PFSK-1 (cell line): ENCODE results near the gene JUND.

Experiments
- POLR2AphosphoS5 ChIP-seq: IDR thresholded peaks from 2 replicates; pipeline ENCODE4 v1.6.1; 2012; ENCODE audit warnings: low read depth, mild to moderate bottlenecking, control low read depth, low read length, moderate library complexity
- REST ChIP-seq, 2 experiments: IDR thresholded peaks; 2 replicates each; pipeline versions ENCODE4 v1.6.1 to v1.8.0; 2011 to 2012; ENCODE audit warnings: low read depth in 2 of 2, low read length in 2 of 2, control low read depth in 1 of 2, inconsistent platforms in 1 of 2, mild to moderate bottlenecking in 1 of 2, moderate library complexity in 1 of 2; ENCODE audit not compliant: insufficient read depth in 1 of 2
- SIN3A ChIP-seq: IDR thresholded peaks from 2 replicates; pipeline ENCODE4 v1.6.1; 2012; ENCODE audit warnings: mild to moderate bottlenecking, low read length, moderate library complexity, borderline replicate concordance; ENCODE audit not compliant: insufficient read depth
- TAF1 ChIP-seq: IDR thresholded peaks from 2 replicates; pipeline ENCODE4 v1.6.1; 2012; ENCODE audit warnings: low read length, control low read depth, borderline replicate concordance; ENCODE audit not compliant: insufficient read depth

- TF ChIP-seq POLR2AphosphoS5 (no peak), SIN3A (no peak), TAF1 (no peak), REST (IDR thresholded peaks at IDR 0.05; ENCODE audit: insufficient read depth in 1 of 2, low read depth in 2 of 2, low read length in 2 of 2) (no peak)
These were observed 1.9 kb upstream of the JUND start for GRCh38 chr19:18283338-18283737.
